Ascending aorta (tissue), 2 donors: ENCODE measurements around the gene TMC3. TPM values are rescaled to one million over a fixed set of nuclear protein-coding genes. Genes with fewer than 3 reads are reported as not detected.

Source experiments
- DNase-seq, 2 donors: peaks; one replicate each; pipeline ENCODE4 v3.0.0-alpha.2; 2019; ENCODE audit warnings: low spot score in 2 of 2
- H3K27ac ChIP-seq, 2 donors: fragments of 200-600 bp; sonication (generic); one replicate each; pipeline ENCODE4 v1.5.1; 2016 to 2017; ENCODE audit warnings: mild to moderate bottlenecking in 1 of 2
- H3K27me3 ChIP-seq: fragments of 200-600 bp; sonication (generic); one replicate; pipeline ENCODE4 v1.5.1; 2017
- H3K36me3 ChIP-seq, 2 donors: fragments of 200-600 bp; sonication (generic); one replicate each; pipeline ENCODE4 v1.5.1; 2016
- H3K4me1 ChIP-seq, 2 donors: fragments of 200-600 bp; sonication (generic); one replicate each; pipeline ENCODE4 v1.5.1; 2016 to 2017; ENCODE audit warnings: mild to moderate bottlenecking in 1 of 2
- H3K4me3 ChIP-seq, 2 donors: fragments of 200-600 bp; sonication (generic); one replicate each; pipeline ENCODE4 v1.5.1; 2016 to 2017; ENCODE audit warnings: mild to moderate bottlenecking in 1 of 2
- H3K9me3 ChIP-seq, 2 donors: fragments of 200-600 bp; sonication (generic); one replicate each; pipeline ENCODE4 v1.5.1; 2016
- intact Hi-C: fragments of 100-400 bp; cut with DNase I; formaldehyde crosslinking; loops from one replicate; pipeline ENCODE4 v1.15.1; 2023
- total RNA-seq: library from RNA; depleted of rRNA; stranded (reverse); fragments of >200 nt; gene quantifications from one replicate; pipeline ENCODE4 v1.1.0, GENCODE V29; 2016
- TF ChIP-seq, protein P1 (sequence below), 3 experiments: fragments of 200-600 bp in 2 of 3; fragments of 450-650 bp in 1 of 3; sonication (generic) in 2 of 3; IDR thresholded peaks; one replicate each; pipeline ENCODE4 v1.5.1; 2016 to 2019; ENCODE audit warnings: antibody characterized with exemption in 3 of 3, mild to moderate bottlenecking in 1 of 3, moderate library complexity in 1 of 3

Gene TMC3
- total RNA-seq, 1 donor from 2014 or later: not detected

DNA sequence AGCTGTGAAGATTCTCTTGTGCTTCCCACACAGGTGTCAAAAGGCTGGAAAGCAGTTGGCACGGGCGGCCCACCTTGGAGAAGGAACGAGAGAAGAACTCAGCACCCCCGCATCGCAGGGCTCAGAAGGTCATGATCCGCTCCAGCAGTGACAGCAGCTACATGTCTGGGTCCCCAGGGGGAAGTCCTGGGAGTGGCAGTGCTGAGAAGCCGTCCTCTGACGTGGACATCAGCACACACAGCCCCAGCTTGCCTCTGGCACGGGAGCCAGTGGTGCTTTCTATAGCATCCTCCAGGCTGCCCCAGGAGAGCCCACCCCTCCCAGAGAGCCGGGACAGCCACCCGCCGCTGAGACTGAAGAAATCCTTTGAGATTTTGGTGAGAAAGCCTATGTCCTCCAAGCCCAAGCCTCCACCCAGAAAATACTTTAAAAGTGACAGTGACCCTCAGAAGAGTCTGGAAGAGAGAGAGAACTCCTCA lies 81.5 kb downstream of the TMC3 start:
- H3K4me3 ChIP-seq: no peak overlapping the region
- TF ChIP-seq, protein P1, sequence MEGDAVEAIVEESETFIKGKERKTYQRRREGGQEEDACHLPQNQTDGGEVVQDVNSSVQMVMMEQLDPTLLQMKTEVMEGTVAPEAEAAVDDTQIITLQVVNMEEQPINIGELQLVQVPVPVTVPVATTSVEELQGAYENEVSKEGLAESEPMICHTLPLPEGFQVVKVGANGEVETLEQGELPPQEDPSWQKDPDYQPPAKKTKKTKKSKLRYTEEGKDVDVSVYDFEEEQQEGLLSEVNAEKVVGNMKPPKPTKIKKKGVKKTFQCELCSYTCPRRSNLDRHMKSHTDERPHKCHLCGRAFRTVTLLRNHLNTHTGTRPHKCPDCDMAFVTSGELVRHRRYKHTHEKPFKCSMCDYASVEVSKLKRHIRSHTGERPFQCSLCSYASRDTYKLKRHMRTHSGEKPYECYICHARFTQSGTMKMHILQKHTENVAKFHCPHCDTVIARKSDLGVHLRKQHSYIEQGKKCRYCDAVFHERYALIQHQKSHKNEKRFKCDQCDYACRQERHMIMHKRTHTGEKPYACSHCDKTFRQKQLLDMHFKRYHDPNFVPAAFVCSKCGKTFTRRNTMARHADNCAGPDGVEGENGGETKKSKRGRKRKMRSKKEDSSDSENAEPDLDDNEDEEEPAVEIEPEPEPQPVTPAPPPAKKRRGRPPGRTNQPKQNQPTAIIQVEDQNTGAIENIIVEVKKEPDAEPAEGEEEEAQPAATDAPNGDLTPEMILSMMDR (IDR thresholded peaks at IDR 0.05): no peak
- peak in 1 of 2 donors; percentile 60 for DNase-seq
- no peak overlapping the region for H3K27ac ChIP-seq
- H3K9me3 ChIP-seq: no peaks in the 10 kb centered on the region
- no peaks in the 10 kb centered on the region for H3K27me3 ChIP-seq
- H3K36me3 ChIP-seq: no peaks in the 10 kb centered on the region
- intact Hi-C loops: no loop called here
- H3K4me1 ChIP-seq: peaks cover 0 to 3% of the 10 kb centered on the region in 2 donors

DNA sequence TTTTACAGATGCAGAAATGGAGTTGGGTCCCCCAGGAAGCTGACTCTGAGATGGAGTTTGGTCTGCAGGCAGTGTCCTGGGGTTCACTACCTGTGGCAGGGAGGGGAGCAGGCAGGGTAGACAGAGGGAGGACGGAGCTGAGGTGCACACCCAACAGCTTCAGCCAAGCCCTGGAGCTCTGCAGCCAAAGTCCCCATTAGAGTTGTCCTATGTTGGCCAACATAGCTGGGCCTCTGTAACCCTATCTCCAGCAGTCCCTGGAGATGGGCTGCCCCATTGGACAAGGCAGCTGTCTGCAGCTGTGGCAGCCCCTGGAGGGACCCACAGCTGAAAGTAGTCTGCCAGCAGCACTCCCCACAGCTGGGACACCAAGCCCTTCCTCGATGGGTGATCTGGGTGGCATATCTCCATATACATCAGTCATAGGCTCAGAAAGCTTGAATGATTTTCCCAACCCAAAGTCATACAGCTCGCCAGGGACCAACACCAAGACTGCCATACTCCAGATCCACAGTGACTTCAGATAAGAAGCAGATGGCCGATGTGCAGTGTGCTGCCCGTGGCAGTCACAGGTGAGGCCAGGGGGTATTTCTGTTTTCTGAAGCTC lies 82.0 kb downstream of the TMC3 start:
- peak in 1 of 2 donors; percentile 31 for DNase-seq
- H3K36me3 ChIP-seq: no peaks in the 10 kb centered on the region
- no peaks in the 10 kb centered on the region for H3K4me1 ChIP-seq
- H3K4me3 ChIP-seq: no peak overlapping the region
- H3K9me3 ChIP-seq: no peaks in the 10 kb centered on the region
- intact Hi-C loops: no loop called here
- TF ChIP-seq, protein P1 (IDR thresholded peaks at IDR 0.05): no peak
- no peak overlapping the region for H3K27ac ChIP-seq
- H3K27me3 ChIP-seq: no peaks in the 10 kb centered on the region

DNA sequence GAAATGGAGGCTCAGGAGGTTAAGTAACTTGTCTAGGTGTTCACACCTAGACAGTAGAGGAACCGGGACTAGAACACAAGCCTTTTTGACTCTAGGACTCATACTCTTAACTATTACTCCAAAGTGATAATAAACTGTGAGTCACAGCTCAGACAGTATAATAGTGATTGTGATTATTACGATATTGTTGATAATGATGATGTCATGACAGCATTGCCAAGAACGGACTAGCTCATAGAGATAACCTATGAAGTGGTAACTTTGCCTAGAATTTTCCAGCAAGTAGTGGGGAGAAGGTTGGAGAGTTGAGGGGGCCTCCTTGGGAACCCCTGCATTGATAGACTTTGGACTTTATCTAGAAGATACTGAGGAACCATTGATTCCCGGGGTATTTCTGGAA lies 84.1 kb downstream of the TMC3 start:
- H3K36me3 ChIP-seq: no peaks in the 10 kb centered on the region
- intact Hi-C loops: no loop called here
- H3K9me3 ChIP-seq: no peaks in the 10 kb centered on the region
- H3K4me3 ChIP-seq: no peak overlapping the region
- TF ChIP-seq, protein P1 (IDR thresholded peaks at IDR 0.05): no peak
- no peak for DNase-seq
- no peaks in the 10 kb centered on the region for H3K27me3 ChIP-seq
- H3K27ac ChIP-seq: no peak overlapping the region
- H3K4me1 ChIP-seq: no peaks in the 10 kb centered on the region

DNA sequence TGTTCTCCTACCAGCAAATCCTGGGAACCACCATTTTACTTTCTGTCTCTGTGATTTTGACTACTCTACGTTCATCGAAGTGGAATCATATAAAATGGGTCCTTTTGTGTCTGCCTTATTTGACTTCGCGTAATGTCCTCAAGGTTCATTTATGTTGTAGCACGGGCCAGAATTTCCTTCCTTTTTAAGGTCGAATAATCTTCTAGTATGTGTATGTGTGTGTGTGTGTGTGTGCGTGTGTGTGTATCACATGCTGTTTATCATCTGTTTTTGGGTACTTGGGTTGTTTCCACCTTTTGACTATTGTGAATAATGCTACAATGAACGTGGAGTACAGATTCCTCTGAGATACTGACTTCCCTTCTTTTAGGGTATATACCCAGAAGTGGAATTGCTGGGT lies 85.4 kb downstream of the TMC3 start:
- Histone ChIP-seq H3K4me3 (no peak overlapping the region), H3K27me3 (no peaks in the 10 kb centered on the region), H3K27ac (no peak overlapping the region), H3K36me3 (no peaks in the 10 kb centered on the region), H3K9me3 (no peaks in the 10 kb centered on the region), H3K4me1 (no peaks in the 10 kb centered on the region)
- TF ChIP-seq, protein P1 (IDR thresholded peaks at IDR 0.05): no peak
- DNase-seq: no peak
- intact Hi-C loops: no loop called here

DNA sequence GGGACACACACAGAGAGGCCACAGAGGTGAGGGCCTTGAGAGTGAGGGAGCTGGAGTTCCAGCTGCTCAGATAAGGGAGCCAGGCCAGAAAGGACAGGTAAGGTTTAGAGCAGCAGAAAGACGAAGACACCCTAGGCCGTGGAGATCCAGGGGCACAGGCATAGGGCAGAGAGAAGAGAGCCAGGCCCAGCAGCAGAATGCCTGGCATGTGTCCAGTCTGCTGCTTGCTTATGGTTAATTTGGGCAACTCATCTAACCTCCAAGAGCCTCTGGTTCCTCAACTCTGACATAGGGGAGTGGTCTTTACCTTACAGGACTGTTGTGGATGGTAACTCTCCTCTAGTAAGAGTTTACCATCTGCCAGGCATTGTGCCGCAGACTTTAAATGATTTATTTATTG lies 86.0 kb downstream of the TMC3 start:
- Histone ChIP-seq H3K4me1 (no peaks in the 10 kb centered on the region), H3K4me3 (no peak overlapping the region), H3K27ac (no peak overlapping the region), H3K9me3 (no peaks in the 10 kb centered on the region), H3K36me3 (no peaks in the 10 kb centered on the region), H3K27me3 (no peaks in the 10 kb centered on the region)
- TF ChIP-seq, protein P1 (IDR thresholded peaks at IDR 0.05): no peak
- intact Hi-C loops: no loop called here
- peak in 1 of 2 donors; percentile 35 for DNase-seq
